Activated CD8-positive, alpha-beta memory T cell treated with anti-CD3 and anti-CD28 coated beads, Interleukin-2, amount 50 U/mL, for 48 hours (primary cell): ENCODE results near the gene FREY1.

Source experiments
- DNase-seq: peaks from one replicate; pipeline ENCODE4 v3.0.0-alpha.2; 2020

FREY1 gene

GRCh38 chr11:45890886-45891550 lies 16.1 kb downstream of the FREY1 start:
- DNase-seq, result no peak

DNA sequence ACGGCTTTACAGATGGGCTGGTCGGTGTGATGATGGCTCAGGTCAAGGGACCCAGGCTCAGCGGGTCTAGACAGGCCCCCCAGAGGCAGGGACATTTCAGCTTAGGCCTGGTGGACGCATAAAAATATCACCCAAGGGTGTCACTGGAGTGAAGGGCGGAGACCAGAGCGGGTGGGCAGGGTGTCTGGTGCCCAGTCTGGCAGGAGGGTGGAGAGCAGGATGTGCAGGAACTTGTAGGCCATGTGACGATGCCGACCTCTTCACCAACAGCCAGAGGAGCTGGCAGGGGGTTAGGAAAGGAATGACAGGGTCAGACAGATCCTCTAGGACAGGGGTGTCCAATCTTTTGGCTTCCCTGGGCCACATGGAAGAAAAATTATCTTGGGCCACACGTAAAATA lies 17.1 kb downstream of the FREY1 start:
- no peak for DNase-seq

- no peak for DNase-seq
Measured at GRCh38 chr11:45889555-45889954, 17.5 kb downstream of the FREY1 start.

- DNase-seq, result no peak
Measured at GRCh38 chr11:45887587-45887986, 19.5 kb downstream of the FREY1 start.

GRCh38 chr11:45886816-45887520 lies 20.1 kb downstream of the FREY1 start:
- no peak for DNase-seq

DNA sequence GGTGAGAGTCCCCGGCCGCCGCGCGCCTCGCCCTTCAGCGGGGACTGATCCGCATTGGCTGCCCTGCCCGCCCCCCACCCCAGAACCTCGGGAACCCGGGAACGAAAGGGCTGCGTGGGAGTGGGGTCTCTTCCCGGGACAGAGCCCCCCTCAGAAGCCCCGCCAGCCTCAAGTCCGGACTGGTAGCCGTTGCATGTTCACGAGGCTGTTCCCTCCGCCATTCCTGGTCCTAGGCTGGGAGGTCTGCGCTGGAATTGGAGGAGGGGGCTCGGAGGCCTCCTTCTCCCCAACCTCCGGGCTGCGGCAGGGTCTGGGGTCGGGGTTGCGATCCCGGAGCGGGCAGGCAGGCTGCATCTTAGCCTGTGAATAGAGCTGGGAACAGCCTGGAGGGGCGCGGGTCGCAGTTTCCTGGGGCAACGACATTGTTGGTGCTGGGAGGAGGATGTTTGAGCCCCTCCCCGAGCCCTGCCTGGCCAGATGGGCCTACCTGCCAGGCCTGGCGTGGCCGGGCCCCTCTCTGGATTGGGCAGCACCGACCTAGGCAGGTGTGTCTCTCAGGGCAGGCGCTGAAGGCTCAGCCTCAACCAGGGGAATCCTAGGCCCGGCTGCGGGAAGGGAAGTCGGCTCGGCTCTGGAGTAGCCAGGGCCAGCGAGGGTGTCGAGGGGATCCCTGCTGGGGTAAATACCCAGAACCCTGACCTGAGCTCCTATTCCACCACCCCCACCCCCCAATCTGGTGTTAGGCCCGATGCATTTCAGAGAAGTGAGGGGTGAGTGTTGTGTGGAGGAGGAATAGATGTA lies 20.9 kb downstream of the FREY1 start:
- DNase-seq, result no peak

DNA sequence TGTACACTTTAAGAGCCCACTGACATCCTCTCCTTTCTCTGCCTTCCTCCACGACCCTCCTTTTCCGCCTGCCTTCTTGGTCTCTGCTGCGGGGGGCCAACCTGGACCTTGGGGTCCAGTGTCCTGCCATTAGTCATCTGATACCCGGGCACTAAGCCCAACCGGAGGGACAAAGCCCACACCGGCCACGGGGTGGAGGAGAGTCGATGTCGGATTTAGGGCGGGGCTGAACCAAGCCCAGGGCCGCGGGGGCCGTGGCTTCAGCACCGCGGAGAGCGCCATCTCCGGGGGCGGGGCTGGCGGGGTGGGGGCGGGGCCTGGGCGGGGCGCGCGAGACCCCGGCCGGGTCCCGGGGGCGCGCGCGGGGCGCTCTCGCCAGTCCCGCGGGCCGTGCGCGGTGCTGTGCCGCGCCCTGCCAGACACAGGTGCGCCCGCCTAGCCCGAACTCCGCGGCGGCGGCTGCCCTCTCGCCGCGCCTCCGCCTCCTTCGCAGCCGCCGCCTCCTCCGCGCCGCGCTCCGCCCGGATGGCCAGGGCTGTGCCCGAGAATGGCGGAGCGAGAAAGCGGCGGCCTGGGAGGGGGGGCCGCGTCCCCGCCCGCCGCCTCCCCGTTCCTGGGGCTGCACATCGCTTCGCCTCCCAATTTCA lies 21.7 kb downstream of the FREY1 start, which contains the start of gene MAPK8IP1:
Gene MAPK8IP1 (plus strand): TSS at position 378 of the 647 bp plus-strand sequence. CDS start 170 bp downstream, at position 548.
- peak; percentile 86 for DNase-seq

- DNase-seq, result no peak
Measured at GRCh38 chr11:45884596-45885185, 22.4 kb downstream of the FREY1 start.

DNA sequence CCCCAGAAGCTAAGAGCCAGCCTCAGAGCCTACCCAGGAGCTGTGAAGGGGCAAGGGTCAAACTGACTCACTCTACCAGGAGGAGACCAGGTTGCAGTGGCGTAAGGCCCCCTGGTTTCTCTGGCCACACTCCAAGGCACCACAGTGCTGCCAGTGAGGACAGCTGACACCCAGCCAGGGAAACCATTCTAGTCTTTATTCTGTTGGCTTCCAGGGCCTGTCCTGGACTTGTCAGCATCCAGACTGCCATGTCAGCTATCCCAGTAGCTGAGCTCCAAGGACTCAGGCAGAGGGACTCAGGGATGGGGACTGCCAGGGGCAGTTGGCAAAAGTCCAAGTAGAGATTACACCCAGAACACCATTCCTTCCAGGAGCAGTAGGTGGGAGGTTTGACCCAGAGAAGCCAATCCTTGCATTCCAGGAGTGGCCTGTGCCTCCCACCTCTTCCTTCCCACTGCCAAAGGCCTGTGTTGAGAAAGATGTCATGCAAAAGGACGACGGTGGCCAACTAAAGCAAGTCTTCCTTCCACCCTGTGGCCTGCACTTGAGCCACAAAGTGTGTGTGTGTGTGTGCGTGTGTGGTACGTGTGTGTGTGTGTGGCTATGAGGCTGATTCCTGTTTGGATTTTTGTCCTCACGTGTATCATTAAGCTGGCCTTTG lies 25.2 kb downstream of the FREY1 start:
- no peak for DNase-seq

DNA sequence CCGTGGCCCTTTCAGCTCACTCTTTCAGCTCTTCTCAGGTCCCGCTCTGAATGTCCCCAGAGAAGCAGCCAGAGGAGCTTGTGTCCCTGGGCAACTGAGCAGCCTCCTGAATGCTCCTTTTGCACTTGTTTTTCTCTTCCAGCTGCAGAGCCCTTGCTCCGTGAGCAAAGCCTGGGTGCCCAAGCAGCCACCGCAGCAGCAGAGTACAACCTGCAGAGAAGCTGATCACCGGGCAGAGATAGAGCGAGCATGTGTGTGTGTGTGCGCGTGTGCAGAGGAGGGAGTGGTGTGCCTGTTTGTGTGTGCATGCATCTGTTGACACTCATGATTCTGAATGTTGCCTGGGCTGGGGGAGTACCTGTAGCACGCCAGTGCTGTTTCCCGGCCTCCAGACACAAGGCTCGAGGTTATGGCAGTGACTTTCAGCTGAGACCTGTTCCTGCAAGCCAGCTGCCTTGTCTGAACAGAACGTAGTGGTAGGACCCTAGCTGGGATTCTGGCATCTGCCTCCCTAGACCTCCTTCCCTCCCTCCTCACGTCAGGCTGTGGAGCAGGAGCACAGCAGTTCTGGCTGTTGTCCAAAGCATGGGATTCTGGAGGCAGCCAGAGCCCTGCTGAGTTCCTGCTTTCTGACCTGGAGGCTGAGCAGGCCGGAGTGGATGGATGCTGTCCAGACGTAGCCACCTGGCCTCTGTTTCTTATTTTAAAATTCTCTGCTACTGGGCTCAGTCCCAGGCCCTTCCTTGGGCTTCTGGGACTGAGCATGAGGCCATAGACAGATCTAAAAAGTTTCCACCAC lies 26.1 kb downstream of the FREY1 start:
- DNase-seq, result no peak

DNA sequence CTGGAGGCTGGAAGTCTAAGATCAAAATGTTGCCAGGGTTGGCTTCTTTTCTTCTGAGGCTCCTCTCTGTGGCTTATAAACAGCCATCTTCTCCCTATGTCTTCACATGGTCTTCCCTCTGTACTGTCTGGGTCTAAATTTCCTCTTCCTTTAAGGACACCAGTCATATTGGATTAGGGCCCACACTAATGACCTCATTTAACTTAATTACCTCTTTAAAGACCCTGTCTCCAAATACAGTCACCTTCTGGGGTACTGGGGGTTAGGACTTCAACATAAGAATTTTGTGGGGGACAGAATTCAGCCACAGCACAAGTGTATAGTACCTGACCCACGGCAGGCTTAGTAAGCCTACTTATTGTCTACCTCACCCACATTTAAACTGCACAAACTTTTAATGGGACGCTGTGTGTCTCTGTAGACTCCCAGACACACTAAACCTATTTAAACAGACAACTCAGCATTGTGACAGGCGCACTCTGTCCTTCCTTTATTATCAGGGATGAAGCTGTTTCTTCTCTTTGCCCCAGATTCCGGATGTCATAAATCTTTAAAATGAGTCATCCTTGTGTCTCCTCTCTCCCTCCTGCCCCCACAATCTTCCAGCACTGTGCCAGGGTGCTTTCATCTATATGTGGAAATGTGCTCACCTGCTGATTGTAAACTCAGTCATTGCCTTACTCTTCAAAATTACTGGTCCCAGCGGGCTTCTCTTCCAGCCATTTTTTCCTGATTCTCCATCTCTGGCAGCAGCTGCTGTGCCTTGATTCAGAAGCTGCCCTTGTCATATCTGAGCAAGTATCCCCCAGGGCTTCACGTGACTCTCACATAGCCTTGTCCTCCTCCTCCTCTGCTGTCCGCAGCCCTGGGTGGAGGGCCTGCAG lies 27.0 kb downstream of the FREY1 start:
- no peak for DNase-seq

- DNase-seq, result no peak
Measured at GRCh38 chr11:45877845-45878244, 29.2 kb downstream of the FREY1 start.

DNA sequence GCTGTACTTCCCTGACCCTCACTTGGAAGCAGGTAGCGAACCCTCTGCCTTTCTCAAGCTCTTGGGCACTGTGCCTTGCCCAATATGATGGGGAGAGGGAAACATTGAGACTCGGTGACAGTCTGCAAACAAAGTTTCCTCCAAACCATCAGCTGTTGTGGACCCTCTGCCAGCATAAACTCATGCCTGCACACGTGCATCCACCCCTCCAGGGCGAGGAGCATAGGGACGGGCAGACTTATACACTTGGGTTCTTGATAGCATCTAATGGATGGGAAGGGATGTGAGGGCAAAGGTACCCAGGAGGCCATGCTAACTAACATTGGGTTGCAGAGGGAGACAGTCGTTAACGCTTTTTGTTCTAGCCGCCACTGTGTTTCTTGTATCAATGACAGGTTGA lies 29.9 kb downstream of the FREY1 start:
- no peak for DNase-seq

DNA sequence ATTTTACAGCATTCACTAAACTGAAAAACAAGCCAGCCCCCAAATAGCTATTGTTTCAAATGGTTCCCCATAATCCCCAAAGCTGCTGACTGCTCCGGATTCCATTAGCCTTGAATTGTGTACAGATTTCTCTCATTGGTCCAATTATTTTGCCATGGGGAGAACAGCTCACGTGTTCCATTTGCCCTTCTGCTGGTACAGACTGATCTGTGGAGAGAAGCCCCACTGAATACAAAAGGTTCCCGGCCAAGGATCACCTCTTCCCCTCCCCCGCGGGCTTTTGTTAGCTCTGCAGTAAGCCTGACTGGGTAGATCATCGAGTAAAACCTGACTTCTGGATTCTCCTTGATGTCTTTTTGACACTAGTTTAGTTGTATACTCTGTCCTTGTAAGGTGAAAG lies 30.7 kb downstream of the FREY1 start:
- no peak for DNase-seq

- DNase-seq, result peak; percentile 59
Measured at GRCh38 chr11:45872651-45873356, 34.3 kb downstream of the FREY1 start.

DNA sequence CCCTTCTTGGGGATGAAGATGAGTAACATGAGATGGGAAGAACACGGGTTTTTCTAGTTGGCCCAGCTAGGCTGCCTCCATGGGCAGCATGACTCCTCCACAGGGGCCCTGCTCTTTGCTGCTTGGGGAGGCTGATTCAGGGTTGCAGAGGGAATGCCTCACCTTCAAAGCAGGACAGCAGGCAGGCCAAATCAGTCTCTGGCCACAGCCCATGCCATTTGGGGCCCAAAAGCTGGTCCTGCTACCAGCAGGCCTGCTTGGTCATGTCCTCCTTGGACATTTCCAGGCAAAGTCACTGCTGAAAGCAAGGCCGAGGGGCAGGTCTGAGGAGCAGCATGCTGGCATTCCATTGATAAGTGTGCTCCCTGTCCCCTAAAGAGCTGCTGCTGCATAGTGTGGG lies 35.4 kb downstream of the FREY1 start:
- no peak for DNase-seq

- DNase-seq, result no peak
Measured at GRCh38 chr11:45870706-45871105, 36.4 kb downstream of the FREY1 start.

DNA sequence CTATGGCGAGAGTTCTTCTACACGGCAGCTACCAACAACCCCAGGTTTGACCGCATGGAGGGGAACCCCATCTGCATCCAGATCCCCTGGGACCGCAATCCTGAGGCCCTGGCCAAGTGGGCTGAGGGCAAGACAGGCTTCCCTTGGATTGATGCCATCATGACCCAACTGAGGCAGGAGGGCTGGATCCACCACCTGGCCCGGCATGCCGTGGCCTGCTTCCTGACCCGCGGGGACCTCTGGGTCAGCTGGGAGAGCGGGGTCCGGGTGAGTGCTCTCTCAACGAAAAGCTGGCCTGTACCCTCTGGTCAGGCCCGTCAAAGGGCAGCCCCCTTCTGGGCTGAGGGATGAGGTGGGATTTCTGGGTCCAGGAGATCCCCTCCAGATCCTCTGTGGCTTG lies 37.5 kb downstream of the FREY1 start:
- DNase-seq, result no peak

GRCh38 chr11:45864041-45864440 lies 43.0 kb downstream of the FREY1 start:
- no peak for DNase-seq
